Sigmoid colon (tissue), 7 donors: Measurements from ENCODE around the gene RCL1. TPM values are rescaled to one million over a fixed set of nuclear protein-coding genes. Genes with fewer than 3 reads are reported as not detected.
A peak's percentile ranks its signal among the peaks of the same experiment; 100 is the strongest.

Source experiments
- DNase-seq: peaks from one replicate; pipeline ENCODE4 v3.0.0-alpha.2; 2019
- H3K27ac ChIP-seq, 4 donors: fragments of 200-600 bp; sonication (generic); one replicate each; pipeline ENCODE4 v1.5.1; 2016 to 2019; ENCODE audit warnings: mild to moderate bottlenecking in 1 of 4
- H3K27me3 ChIP-seq, 3 donors: fragments of 200-600 bp; sonication (generic); one replicate each; pipeline ENCODE4 v1.5.1; 2019; ENCODE audit warnings: mild to moderate bottlenecking in 1 of 3
- H3K36me3 ChIP-seq, 4 donors: fragments of 200-600 bp; sonication (generic); one replicate each; pipeline ENCODE4 v1.5.1; 2016 to 2019
- H3K4me1 ChIP-seq, 4 donors: fragments of 200-600 bp; sonication (generic); one replicate each; pipeline ENCODE4 v1.5.1; 2017 to 2019
- H3K4me3 ChIP-seq, 4 donors: fragments of 200-600 bp; sonication (generic); one replicate each; pipeline ENCODE4 v1.5.1; 2017 to 2019; ENCODE audit warnings: mild to moderate bottlenecking in 2 of 4, moderate library complexity in 1 of 4
- H3K9me3 ChIP-seq, 4 donors: fragments of 200-600 bp in 3 of 4; sonication (generic) in 3 of 4; one replicate each; pipeline versions ENCODE4 v1.5.1 to v1.6.1; 2013 to 2019
- CTCF ChIP-seq, 4 experiments: fragments of 450-650 bp in 3 of 4; fragments of 200-600 bp in 1 of 4; IDR thresholded peaks; one replicate each; pipeline ENCODE4 v1.5.1; 2016 to 2019; ENCODE audit warnings: antibody characterized with exemption in 4 of 4, mild to moderate bottlenecking in 3 of 4, moderate library complexity in 2 of 4
- EP300 ChIP-seq, 4 donors: sonication (generic); formaldehyde crosslinking; IDR thresholded peaks; one replicate each; pipeline ENCODE4 v1.6.1; 2017; ENCODE audit warnings: antibody characterized with exemption in 4 of 4
- POLR2A ChIP-seq, 2 donors: fragments of 450-650 bp; IDR thresholded peaks; one replicate each; pipeline ENCODE4 v1.6.1; 2016; ENCODE audit warnings: antibody characterized with exemption in 2 of 2, mild to moderate bottlenecking in 2 of 2, moderate library complexity in 2 of 2
- POLR2AphosphoS5 ChIP-seq, 4 donors: sonication (generic); formaldehyde crosslinking; IDR thresholded peaks; one replicate each; pipeline ENCODE4 v1.6.1; 2017; ENCODE audit warnings: antibody characterized with exemption in 4 of 4
- WGBS, 2 donors: extraction: QIAGEN DNeasy Blood & Tissue Kit; methylation state at CpG; one replicate each; pipeline ENCODE4 v1.1.7; 2013; 5-methylcytosine and 5-hydroxymethylcytosine counted together
- intact Hi-C: fragments of 100-400 bp; cut with DNase I; formaldehyde crosslinking; loops from one replicate; pipeline ENCODE4 v1.15.1; 2023
- polyA plus RNA-seq, 3 donors: library from polyadenylated mRNA; stranded (reverse); fragments of 200-250 nt; gene quantifications; one replicate each; pipeline ENCODE4 v1.2.3, GENCODE V29; 2013
- total RNA-seq, 4 donors: library from RNA; depleted of rRNA; stranded (reverse); fragments of >200 nt; gene quantifications; one replicate each; pipeline ENCODE4 v1.1.0, GENCODE V29; 2016
- donor health status: healthy with polysubstance abuse.
- donor health status: Bipolar disorder and iron deficiency.
- donor health status: healthy.

RCL1 gene
- total and polyA plus RNA-seq, 7 donors, result 5.1 to 24.1 (median 19.7) TPM

GRCh38 chr9:4861736-4862451 is 69.2 kb downstream of the RCL1 start:
- Histone ChIP-seq H3K36me3 (peaks cover 0 to 19% (median 5%) of the 10 kb centered on the region in 4 donors), H3K27me3 (no peaks in the 10 kb centered on the region), H3K4me3 (no peak overlapping the region), H3K27ac (no peak overlapping the region), H3K9me3 (no peaks in the 10 kb centered on the region), H3K4me1 (no peaks in the 10 kb centered on the region)
- DNase-seq, result no peak
- intact Hi-C loops, result no loop called here
- WGBS, 2 donors, result 94% methylated on average over 7 of the region's 7 CpGs
- no peak for TF ChIP-seq CTCF (IDR thresholded peaks at IDR 0.05)
- no peak for TF ChIP-seq POLR2AphosphoS5 (IDR thresholded peaks at IDR 0.05)
- TF ChIP-seq POLR2A (IDR thresholded peaks at IDR 0.05), result no peak
- no peak for TF ChIP-seq EP300 (IDR thresholded peaks at IDR 0.05)

GRCh38 chr9:4862506-4863250 is 69.9 kb downstream of the RCL1 start:
- 91 to 95% methylated on average over 6 of the region's 6 CpGs for WGBS, 2 donors
- Histone ChIP-seq H3K9me3 (no peaks in the 10 kb centered on the region), H3K4me1 (no peaks in the 10 kb centered on the region), H3K36me3 (peaks cover 0 to 19% (median 5%) of the 10 kb centered on the region in 4 donors), H3K27me3 (no peaks in the 10 kb centered on the region), H3K4me3 (no peak overlapping the region), H3K27ac (no peak overlapping the region)
- intact Hi-C loops, result no loop called here
- TF ChIP-seq CTCF (IDR thresholded peaks at IDR 0.05) (no peak), POLR2AphosphoS5 (IDR thresholded peaks at IDR 0.05) (no peak), POLR2A (IDR thresholded peaks at IDR 0.05) (no peak), EP300 (IDR thresholded peaks at IDR 0.05) (no peak)
- DNase-seq, result peak; percentile 66

- H3K9me3 ChIP-seq, result no peaks in the 10 kb centered on the region
- no peaks in the 10 kb centered on the region for H3K4me1 ChIP-seq
- H3K36me3 ChIP-seq, result peaks cover 0 to 14% (median 4%) of the 10 kb centered on the region in 4 donors
- intact Hi-C loops, result no loop called here
- H3K27me3 ChIP-seq, result no peaks in the 10 kb centered on the region
- H3K27ac ChIP-seq, result no peak overlapping the region
- DNase-seq, result no peak
- no peak overlapping the region for H3K4me3 ChIP-seq
- whole genome bisulfite sequencing, 2 donors, result 96% methylated on average over 11 of the region's 11 CpGs
- TF ChIP-seq EP300 (IDR thresholded peaks at IDR 0.05), result no peak
These were observed 71.5 kb downstream of the RCL1 start for GRCh38 chr9:4864234-4864661.

- DNase-seq, result no peak
- no peak overlapping the region for H3K4me3 ChIP-seq
- no peaks in the 10 kb centered on the region for H3K9me3 ChIP-seq
- TF ChIP-seq POLR2A (IDR thresholded peaks at IDR 0.05) (no peak), EP300 (IDR thresholded peaks at IDR 0.05) (no peak), POLR2AphosphoS5 (IDR thresholded peaks at IDR 0.05) (no peak), CTCF (IDR thresholded peaks at IDR 0.05) (no peak)
- peaks cover 0 to 12% (median 3%) of the 10 kb centered on the region in 4 donors for H3K36me3 ChIP-seq
- no peak overlapping the region for H3K27ac ChIP-seq
- H3K27me3 ChIP-seq, result no peaks in the 10 kb centered on the region
- 95% methylated on average over 6 of the region's 6 CpGs for WGBS, 2 donors
- no peaks in the 10 kb centered on the region for H3K4me1 ChIP-seq
- intact Hi-C loops, result no loop called here
These were observed 72.0 kb downstream of the RCL1 start for GRCh38 chr9:4864698-4865097.

GRCh38 chr9:4865681-4866080 is 72.9 kb downstream of the RCL1 start:
- H3K4me1 ChIP-seq, result no peaks in the 10 kb centered on the region
- H3K27ac ChIP-seq, result no peak overlapping the region
- intact Hi-C loops, result no loop called here

More at GRCh38 chr9:4865681-4866080, 72.9 kb downstream of the RCL1 start:
- H3K4me3 ChIP-seq, result no peak overlapping the region
- H3K36me3 ChIP-seq, result peaks cover 0 to 5% (median under 1%) of the 10 kb centered on the region in 4 donors
- 91% methylated on average over 7 of the region's 7 CpGs for WGBS, 2 donors
- TF ChIP-seq POLR2AphosphoS5 (IDR thresholded peaks at IDR 0.05) (no peak), POLR2A (IDR thresholded peaks at IDR 0.05) (no peak), EP300 (IDR thresholded peaks at IDR 0.05) (no peak), CTCF (IDR thresholded peaks at IDR 0.05) (no peak)
- no peak for DNase-seq
- H3K27me3 ChIP-seq, result no peaks in the 10 kb centered on the region
- no peaks in the 10 kb centered on the region for H3K9me3 ChIP-seq
